Lower leg skin (tissue), 3 donors: Measurements from ENCODE around the gene PPIG.
"Not testable (repeated sequence)": the region's sequence is repeated elsewhere in the genome, so short reads cannot be mapped to it uniquely, and the experiment has no call there.

Experiments
- CTCF ChIP-seq, 3 donors: fragments of 450-650 bp; IDR thresholded peaks; one replicate each; pipeline ENCODE4 v1.5.1; 2016; ENCODE audit warnings: antibody characterized with exemption in 3 of 3, mild to moderate bottlenecking in 3 of 3, moderate library complexity in 2 of 3
- POLR2A ChIP-seq, 2 donors: fragments of 450-650 bp; IDR thresholded peaks; one replicate each; pipeline ENCODE4 v1.6.1; 2016 to 2017; ENCODE audit warnings: antibody characterized with exemption in 2 of 2, mild to moderate bottlenecking in 1 of 2, moderate library complexity in 1 of 2

GRCh38 chr2:169596546-169596945, 12.4 kb downstream of the PPIG start:
- not testable (repeated sequence) for TF ChIP-seq CTCF, POLR2A (IDR thresholded peaks at IDR 0.05)
